Mesendoderm (in vitro differentiated cells): Measurements from ENCODE around the gene CACNA1C.
A peak's percentile ranks its signal among the peaks of the same experiment; 100 is the strongest.

ENCODE experiments used
- DNase-seq: peaks from one replicate; pipeline ENCODE4 v3.0.0; 2013
- H2AK5ac ChIP-seq: 2 replicates; pipeline ENCODE4 v1.6.1; 2013; ENCODE audit warnings: low read length, inconsistent platforms
- H2BK120ac ChIP-seq: 2 replicates; pipeline ENCODE4 v1.6.1; 2013; ENCODE audit warnings: low read depth, mild to moderate bottlenecking, low read length, moderate library complexity, mixed read lengths
- H2BK15ac ChIP-seq: replicated peaks from 2 replicates; pipeline ENCODE4 v1.6.1; 2013; ENCODE audit warnings: low read depth, mild to moderate bottlenecking, moderate library complexity
- H2BK5ac ChIP-seq: 2 replicates; pipeline ENCODE4 v1.6.1; 2013; ENCODE audit warnings: low read length, inconsistent platforms
- H3K18ac ChIP-seq: 2 replicates; pipeline ENCODE4 v1.6.1; 2013; ENCODE audit warnings: mild to moderate bottlenecking, low read length, mixed read lengths
- H3K23ac ChIP-seq: one replicate; pipeline ENCODE4 v1.6.1; 2013; ENCODE audit warnings: low read length
- H3K27ac ChIP-seq: 2 replicates; pipeline ENCODE4 v1.5.1; 2013; ENCODE audit warnings: low read depth, mild to moderate bottlenecking, inconsistent platforms, low read length, moderate library complexity
- H3K27me3 ChIP-seq: 2 replicates; pipeline ENCODE4 v1.6.1; 2013; ENCODE audit warnings: low read length, control low read depth, mild to moderate bottlenecking, inconsistent platforms; ENCODE audit not compliant: insufficient read depth, poor library complexity
- H3K36me3 ChIP-seq: 2 replicates; pipeline ENCODE4 v1.6.1; 2013; ENCODE audit warnings: low read length, inconsistent platforms; ENCODE audit not compliant: control insufficient read depth, insufficient read depth
- H3K4ac ChIP-seq: one replicate; pipeline ENCODE4 v1.6.1; 2013; ENCODE audit warnings: low read depth, mild to moderate bottlenecking, low read length, moderate library complexity
- H3K4me1 ChIP-seq: 2 replicates; pipeline ENCODE4 v1.6.1; 2013; ENCODE audit warnings: low read depth, low read length, inconsistent platforms; ENCODE audit not compliant: control insufficient read depth
- H3K4me2 ChIP-seq: 2 replicates; pipeline ENCODE4 v1.6.1; 2013; ENCODE audit warnings: low read length
- H3K4me3 ChIP-seq: 2 replicates; pipeline ENCODE4 v1.5.1; 2013; ENCODE audit warnings: mild to moderate bottlenecking, low read length
- H3K56ac ChIP-seq: one replicate; pipeline ENCODE4 v1.6.1; 2013; ENCODE audit warnings: low read length
- H3K79me1 ChIP-seq: 2 replicates; pipeline ENCODE4 v1.6.1; 2013; ENCODE audit warnings: low read length, inconsistent platforms
- H3K79me2 ChIP-seq: 2 replicates; pipeline ENCODE4 v1.6.1; 2013; ENCODE audit warnings: mild to moderate bottlenecking, low read length; ENCODE audit not compliant: control insufficient read depth, insufficient read depth
- H3K9ac ChIP-seq: 2 replicates; pipeline ENCODE4 v1.6.1; 2013; ENCODE audit warnings: low read length, inconsistent platforms
- H4K5ac ChIP-seq: one replicate; pipeline ENCODE4 v1.6.1; 2013; ENCODE audit warnings: low read length
- H4K8ac ChIP-seq: one replicate; pipeline ENCODE4 v1.6.1; 2013; ENCODE audit warnings: low read depth, mild to moderate bottlenecking, control low read depth, low read length, moderate library complexity
- WGBS: extraction: QIAGEN DNeasy Blood & Tissue Kit; methylation state at CpG from one replicate; pipeline ENCODE4 v1.1.7; 2013; ENCODE audit warnings: low lambda C conversion rate, missing lambda C conversion rate; ENCODE audit not compliant: insufficient coverage; ENCODE audit errors: extremely low coverage; 5-methylcytosine and 5-hydroxymethylcytosine counted together

Gene CACNA1C

DNA sequence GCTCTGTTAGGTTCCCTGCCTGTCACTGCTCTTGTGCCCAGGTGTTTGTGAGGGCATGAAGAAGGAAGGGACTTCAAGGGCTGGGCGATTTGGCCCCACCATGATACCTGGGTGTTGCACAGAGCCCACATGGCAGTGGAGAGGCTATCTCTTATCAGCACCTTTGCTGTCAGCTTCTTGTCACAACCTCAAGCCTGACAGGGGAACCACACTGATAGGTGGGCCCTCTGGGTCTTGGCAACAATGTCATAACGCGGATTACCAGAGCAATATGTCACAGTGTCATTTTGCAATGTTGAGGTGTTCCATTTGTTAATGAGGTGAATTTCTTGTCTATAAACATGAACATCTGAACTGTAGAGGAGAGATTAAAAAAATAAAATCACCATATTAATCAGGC is 22.9 kb upstream of the CACNA1C start:
- Histone ChIP-seq H3K4me2 (no peak overlapping the region), H2AK5ac (no peak overlapping the region), H4K5ac (no peak overlapping the region), H2BK15ac (no peak overlapping the region), H3K4me1 (no peaks in the 10 kb centered on the region), H3K4ac (no peak overlapping the region), H4K8ac (no peak overlapping the region), H3K79me1 (no peaks in the 10 kb centered on the region), H3K36me3 (no peaks in the 10 kb centered on the region), H3K79me2 (no peaks in the 10 kb centered on the region), H3K18ac (no peak overlapping the region), H3K23ac (no peak overlapping the region), H3K4me3 (no peak overlapping the region), H2BK5ac (no peak overlapping the region), H2BK120ac (no peak overlapping the region), H3K9ac (no peak overlapping the region), H3K27ac (no peak overlapping the region), H3K56ac (no peak overlapping the region), H3K27me3 (no peaks in the 10 kb centered on the region)
- WGBS = no CpG with 5 or more reads among the region's 3 CpGs
- no peak for DNase-seq

DNA sequence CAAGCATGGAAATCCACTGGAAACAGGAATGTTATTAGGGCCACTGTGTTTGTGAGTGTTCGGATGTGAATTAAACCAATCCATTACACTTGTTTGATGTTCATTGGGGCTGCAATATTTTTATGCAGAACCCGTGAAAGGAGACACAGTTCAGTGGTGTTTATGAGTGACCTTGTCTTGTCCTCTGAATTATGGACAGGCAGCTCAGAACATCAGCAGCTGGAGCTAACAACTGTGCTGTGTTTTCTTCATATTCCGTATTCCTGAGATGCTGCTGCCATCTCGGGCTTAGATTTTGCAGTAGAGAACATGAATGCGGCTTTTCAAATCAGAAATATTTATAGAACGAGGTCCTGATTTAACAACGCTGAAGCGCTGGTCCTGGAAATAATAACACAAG is 20.3 kb upstream of the CACNA1C start:
- no peak overlapping the region for H3K18ac ChIP-seq
- H3K79me1 ChIP-seq = no peaks in the 10 kb centered on the region
- H3K27me3 ChIP-seq = no peaks in the 10 kb centered on the region
- H3K9ac ChIP-seq = no peak overlapping the region
- no peak overlapping the region for H4K5ac ChIP-seq
- no peak overlapping the region for H2AK5ac ChIP-seq
- no peak overlapping the region for H3K4me3 ChIP-seq
- no peak overlapping the region for H2BK15ac ChIP-seq
- no peak overlapping the region for H3K23ac ChIP-seq
- H3K27ac ChIP-seq = no peak overlapping the region
- H3K36me3 ChIP-seq = no peaks in the 10 kb centered on the region
- no peaks in the 10 kb centered on the region for H3K79me2 ChIP-seq
- no peak overlapping the region for H4K8ac ChIP-seq
- no peak overlapping the region for H3K4ac ChIP-seq
- no peak for DNase-seq
- no CpG with 5 or more reads among the region's 8 CpGs for WGBS
- no peak overlapping the region for H3K4me2 ChIP-seq
- H3K56ac ChIP-seq = no peak overlapping the region
- H2BK5ac ChIP-seq = no peak overlapping the region
- H3K4me1 ChIP-seq = no peaks in the 10 kb centered on the region
- no peak overlapping the region for H2BK120ac ChIP-seq

DNA sequence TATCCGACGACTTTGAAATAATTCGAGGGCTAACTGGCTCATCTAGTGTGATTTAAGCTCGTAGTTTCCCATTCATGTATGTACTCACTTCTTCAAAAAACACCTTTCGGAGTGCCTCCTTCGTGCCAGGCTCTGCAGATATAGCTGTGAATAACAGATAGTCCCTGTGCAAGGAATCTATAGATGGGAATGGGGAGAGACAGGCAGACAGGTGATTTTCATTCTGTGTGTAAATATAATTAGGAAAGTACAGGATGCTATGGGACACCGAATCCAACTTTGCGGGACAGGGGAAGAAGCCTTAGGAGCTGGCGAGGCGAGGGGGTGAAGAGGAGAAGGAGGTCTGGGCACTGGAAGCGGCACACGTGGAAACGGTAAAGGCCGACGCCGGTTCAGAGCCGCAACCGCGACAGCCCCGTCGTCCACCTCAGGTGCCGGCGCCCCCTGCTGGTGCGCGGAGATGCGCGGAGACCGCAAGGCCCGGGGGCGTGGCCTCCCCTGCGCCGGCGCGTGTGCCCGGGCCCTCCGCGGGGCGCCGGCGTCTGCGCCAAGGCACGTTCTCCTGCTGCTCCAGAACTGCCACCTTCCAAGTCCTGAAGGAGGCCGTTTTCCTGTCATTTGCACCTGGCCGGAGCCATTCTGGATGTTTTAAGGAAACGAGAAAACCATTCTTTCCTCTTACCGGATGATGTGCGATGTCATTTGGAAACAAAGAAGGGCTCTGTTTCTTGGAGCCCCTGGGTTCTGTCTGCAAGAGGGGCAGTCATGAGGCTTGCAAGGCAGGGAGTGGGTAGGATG is 18.0 kb upstream of the CACNA1C start:
- Histone ChIP-seq H3K79me1 (no peaks in the 10 kb centered on the region), H3K27me3 (no peaks in the 10 kb centered on the region), H3K79me2 (no peaks in the 10 kb centered on the region), H3K4me2 (peak overlapping the region; percentile 63), H2BK15ac (no peak overlapping the region), H3K4me1 (no peaks in the 10 kb centered on the region), H3K4me3 (no peak overlapping the region), H3K36me3 (no peaks in the 10 kb centered on the region), H3K9ac (peak overlapping the region; percentile 34), H3K23ac (no peak overlapping the region), H3K18ac (no peak overlapping the region), H2BK120ac (no peak overlapping the region), H3K27ac (no peak overlapping the region), H3K56ac (peak overlapping the region; percentile 60), H4K5ac (no peak overlapping the region), H2AK5ac (no peak overlapping the region), H2BK5ac (no peak overlapping the region), H3K4ac (no peak overlapping the region), H4K8ac (no peak overlapping the region)
- peak; percentile 88 for DNase-seq
- no CpG with 5 or more reads among the region's 47 CpGs for WGBS

DNA sequence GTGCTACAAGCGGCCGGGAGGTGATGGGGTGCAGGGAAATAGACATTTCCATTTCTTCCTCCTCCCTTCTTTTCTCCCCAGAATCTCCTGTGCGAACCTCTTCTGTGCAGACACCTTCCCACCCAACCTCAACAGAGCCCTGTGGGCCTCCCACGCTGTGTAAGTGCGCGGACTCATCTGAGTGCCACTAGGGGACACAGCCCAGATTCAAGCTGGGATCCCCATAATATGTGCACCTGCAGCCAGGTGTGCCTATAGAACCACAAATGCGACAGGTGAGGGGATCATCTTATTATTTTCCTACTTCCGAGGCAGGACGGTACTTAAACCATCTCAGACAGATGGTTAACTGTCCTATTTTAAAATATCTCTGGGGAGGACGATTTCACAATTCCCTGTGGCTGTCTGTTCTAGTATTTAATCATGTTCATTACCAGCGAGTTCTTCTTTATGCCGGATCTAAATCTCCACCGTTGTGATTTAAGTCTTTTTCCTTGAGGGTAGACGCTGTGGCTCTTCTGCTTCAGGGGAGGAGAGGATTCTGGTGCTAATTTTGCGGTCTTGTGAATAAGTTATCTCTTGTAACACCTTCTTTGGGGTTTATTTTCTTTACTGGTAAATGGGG is 17.2 kb upstream of the CACNA1C start:
- Histone ChIP-seq H3K79me1 (no peaks in the 10 kb centered on the region), H3K4me2 (no peak overlapping the region), H2BK5ac (no peak overlapping the region), H3K4me1 (no peaks in the 10 kb centered on the region), H3K4me3 (no peak overlapping the region), H3K4ac (no peak overlapping the region), H3K18ac (no peak overlapping the region), H4K8ac (no peak overlapping the region), H3K56ac (no peak overlapping the region), H3K23ac (no peak overlapping the region), H2AK5ac (no peak overlapping the region), H3K36me3 (no peaks in the 10 kb centered on the region), H2BK120ac (no peak overlapping the region), H3K27ac (no peak overlapping the region), H4K5ac (no peak overlapping the region), H2BK15ac (no peak overlapping the region), H3K9ac (no peak overlapping the region), H3K79me2 (no peaks in the 10 kb centered on the region), H3K27me3 (no peaks in the 10 kb centered on the region)
- WGBS = no CpG with 5 or more reads among the region's 15 CpGs
- no peak for DNase-seq

DNA sequence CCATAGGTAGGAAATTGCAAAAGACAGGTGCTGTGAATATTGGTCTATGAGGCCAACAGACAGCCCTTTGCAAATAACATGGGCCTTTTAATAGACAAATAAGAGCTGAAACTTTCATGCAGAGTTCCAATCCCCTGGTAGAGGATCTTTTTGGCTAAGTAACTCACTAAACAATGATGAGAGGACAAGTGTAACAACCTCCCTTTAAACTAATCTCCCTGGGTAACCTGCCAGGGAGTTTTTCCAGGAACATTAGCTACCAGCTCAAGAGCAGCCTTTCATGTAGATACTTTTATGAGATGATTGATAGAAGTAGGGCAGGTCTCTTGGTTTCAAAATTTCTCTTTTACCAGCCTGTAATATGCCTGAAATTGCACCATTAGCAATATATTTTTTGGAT is 13.8 kb upstream of the CACNA1C start:
- no peak overlapping the region for H4K8ac ChIP-seq
- H2BK5ac ChIP-seq = no peak overlapping the region

DNA sequence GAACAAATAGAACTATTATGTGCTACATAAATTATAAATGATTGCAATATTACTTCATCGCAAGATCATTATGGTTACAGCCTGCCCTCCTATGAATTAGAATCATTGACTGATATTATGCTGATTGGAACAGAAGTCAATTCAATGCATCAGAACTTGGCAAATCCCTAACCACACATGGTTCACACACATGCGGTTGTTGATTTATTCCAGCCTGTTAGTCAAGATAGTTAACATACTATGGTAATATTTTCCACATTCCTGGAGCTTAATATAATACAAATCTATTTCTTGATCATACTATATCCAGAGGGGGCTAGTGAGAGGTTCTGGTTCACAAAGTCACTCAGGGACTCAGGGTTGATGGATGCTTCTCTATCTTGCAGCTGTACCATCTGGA is 9.7 kb upstream of the CACNA1C start:
- H2BK15ac ChIP-seq = no peak overlapping the region
- no peaks in the 10 kb centered on the region for H3K36me3 ChIP-seq
- DNase-seq = no peak
- H3K27ac ChIP-seq = no peak overlapping the region
- no peak overlapping the region for H3K4ac ChIP-seq
- no peaks in the 10 kb centered on the region for H3K79me2 ChIP-seq
- H3K27me3 ChIP-seq = no peaks in the 10 kb centered on the region
- H3K4me3 ChIP-seq = no peak overlapping the region
- H3K4me1 ChIP-seq = no peaks in the 10 kb centered on the region
- no peak overlapping the region for H3K9ac ChIP-seq
- H4K8ac ChIP-seq = no peak overlapping the region
- no CpG with 5 or more reads among the region's 2 CpGs for WGBS
- no peak overlapping the region for H3K4me2 ChIP-seq
- no peak overlapping the region for H3K23ac ChIP-seq
- H2AK5ac ChIP-seq = no peak overlapping the region
- H3K56ac ChIP-seq = no peak overlapping the region
- H3K79me1 ChIP-seq = no peaks in the 10 kb centered on the region
- no peak overlapping the region for H3K18ac ChIP-seq
- no peak overlapping the region for H2BK120ac ChIP-seq
- no peak overlapping the region for H4K5ac ChIP-seq
- H2BK5ac ChIP-seq = no peak overlapping the region

More for the DNA sequence above, 13.8 kb upstream of the CACNA1C start:
- Histone ChIP-seq H3K79me2 (no peaks in the 10 kb centered on the region), H3K79me1 (no peaks in the 10 kb centered on the region), H2AK5ac (no peak overlapping the region), H3K4me1 (no peaks in the 10 kb centered on the region), H3K4me2 (no peak overlapping the region), H3K27me3 (no peaks in the 10 kb centered on the region), H3K4ac (no peak overlapping the region), H2BK15ac (no peak overlapping the region), H2BK120ac (no peak overlapping the region), H3K23ac (no peak overlapping the region), H3K4me3 (no peak overlapping the region), H3K9ac (no peak overlapping the region), H3K56ac (no peak overlapping the region), H3K27ac (no peak overlapping the region), H3K18ac (no peak overlapping the region), H3K36me3 (no peaks in the 10 kb centered on the region), H4K5ac (no peak overlapping the region)
- DNase-seq = no peak
